ENCODE data around the gene SEM1. TPM values are rescaled to one million over a fixed set of nuclear protein-coding genes. Genes with fewer than 3 reads are reported as not detected.
"Not testable (repeated sequence)": the region's sequence is repeated elsewhere in the genome, so short reads cannot be mapped to it uniquely, and the experiment has no call there.

Gene SEM1
- total RNA-seq, 1 donor from 2014 or later = 30.1 TPM

DNA sequence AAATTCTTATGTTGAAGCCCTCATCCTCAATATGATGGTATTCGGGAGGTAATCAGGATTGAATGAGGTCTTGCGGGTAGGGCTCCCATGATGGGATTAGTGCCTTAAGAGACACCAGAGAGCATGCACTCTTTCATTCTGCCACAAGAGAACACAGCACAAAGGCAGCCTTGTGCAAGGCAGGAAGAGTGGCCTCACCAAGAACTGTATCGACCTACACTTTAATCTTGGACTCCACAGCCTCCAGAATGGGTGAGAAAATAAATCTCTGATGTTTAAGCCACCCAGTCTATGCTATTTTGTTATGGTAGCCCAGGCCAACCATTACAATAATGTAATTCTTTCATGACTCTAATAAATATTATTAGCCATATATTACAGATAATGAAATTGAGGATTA lies 8.4 kb downstream of the SEM1 start:
- DNase-seq (ENCODE audit: low read depth) = no peak

DNA sequence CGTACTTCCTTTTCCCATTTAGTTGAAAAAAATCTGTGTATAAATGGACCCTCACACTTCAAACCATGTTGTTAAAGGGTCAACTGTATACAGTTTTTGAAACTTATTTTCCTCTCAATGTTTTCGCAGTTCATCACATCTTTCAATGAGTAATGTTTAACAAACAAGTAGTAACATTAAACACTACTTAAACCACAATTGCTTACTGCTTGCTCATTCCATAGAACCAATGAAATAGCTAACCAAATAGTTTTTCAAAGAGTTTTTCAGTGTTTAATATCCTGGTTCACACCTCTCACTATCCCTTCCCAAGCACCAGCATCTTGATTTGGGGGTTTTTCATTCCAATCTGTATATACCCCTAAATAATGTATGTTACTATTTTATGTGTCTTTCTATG lies 9.1 kb downstream of the SEM1 start:
- DNase-seq (ENCODE audit: low read depth) = peak; percentile 60

DNA sequence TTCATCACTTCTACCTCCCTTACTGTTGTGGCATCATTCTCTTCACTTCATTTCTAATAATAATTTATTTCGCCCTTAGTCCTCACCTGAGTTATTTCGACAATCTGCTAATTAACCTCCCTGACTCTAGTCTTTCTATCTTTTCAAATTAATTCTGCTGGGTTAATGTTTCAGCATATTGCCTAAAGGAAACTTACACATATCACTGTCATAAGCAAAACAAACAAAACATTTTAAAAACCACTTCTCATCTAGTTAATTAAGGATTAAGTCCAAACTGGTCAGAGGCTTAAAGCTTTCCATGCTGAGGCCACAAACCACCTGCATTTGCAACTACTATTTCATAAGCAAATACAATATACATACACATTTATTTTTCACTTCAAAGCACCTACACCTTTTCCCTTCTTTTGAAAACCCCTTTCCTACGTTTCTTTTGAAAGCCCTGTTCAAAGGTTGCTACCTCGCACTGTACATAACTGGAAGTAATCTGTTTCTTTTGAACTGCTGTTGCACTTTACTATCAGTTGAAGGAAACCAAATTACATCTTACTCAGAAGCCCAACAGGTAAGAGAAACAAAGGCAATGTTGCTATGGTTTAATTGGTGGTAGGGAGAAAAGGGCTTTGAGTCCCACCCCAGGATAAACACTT lies 10.3 kb downstream of the SEM1 start:
- no peak for DNase-seq (ENCODE audit: low read depth)

DNA sequence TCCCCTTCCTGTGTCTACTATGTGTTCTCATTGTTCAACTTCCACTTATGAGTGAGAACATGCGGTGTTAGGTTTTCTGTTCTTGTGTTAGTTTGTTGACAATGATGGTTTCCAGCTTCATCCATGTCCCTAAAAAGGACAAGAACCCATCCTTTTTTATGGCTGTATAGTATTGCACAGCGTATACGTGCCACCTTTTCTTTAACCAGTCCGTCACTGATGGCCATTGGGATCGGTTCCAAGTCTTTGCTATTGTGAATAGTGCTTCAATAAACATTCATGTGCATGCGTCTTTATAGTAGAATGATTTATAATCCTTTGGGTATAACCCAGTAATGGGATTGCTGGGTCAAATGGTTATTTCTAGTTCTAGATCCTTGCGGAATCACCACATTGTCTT lies 11.2 kb downstream of the SEM1 start:
- DNase-seq (ENCODE audit: low read depth) = not testable (repeated sequence)

DNA sequence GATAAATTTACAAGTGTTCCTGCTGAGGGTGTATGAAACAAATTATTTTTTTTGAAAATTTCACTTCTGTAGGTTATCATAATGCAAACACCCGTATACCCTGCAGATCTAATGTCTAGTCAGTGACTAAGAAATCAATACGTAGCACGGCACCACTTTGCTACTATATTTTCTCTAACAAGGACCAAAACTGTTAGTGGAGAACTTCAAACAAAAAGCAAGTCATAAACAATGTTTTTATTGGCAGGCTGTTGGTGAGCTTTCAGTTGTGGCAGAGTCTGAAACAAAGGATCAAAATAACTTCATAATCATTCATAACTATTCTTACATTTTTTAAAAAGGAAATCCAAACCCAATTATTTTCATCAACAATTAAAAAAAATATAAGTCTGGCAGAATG lies 11.8 kb downstream of the SEM1 start:
- no peak for DNase-seq (ENCODE audit: low read depth)

DNA sequence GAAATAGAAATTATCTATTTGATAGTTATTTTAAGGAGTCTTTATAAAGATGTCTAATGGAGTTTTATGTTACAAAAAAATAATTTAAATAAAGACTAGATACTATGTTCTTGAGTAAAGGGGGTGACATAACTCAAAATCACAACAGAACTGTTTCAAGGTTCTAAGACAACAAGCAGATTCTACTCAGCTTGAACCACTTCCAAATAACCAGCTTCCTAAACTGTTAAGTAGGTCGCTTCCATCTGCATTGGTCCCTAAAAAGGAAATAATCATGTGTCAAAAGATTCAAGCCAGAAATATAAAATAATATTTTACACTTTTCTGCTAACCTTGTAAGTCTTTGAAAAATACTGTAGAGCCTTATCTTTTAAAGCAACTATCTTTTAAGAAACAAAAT lies 14.1 kb downstream of the SEM1 start:
- DNase-seq (ENCODE audit: low read depth) = no peak

DNA sequence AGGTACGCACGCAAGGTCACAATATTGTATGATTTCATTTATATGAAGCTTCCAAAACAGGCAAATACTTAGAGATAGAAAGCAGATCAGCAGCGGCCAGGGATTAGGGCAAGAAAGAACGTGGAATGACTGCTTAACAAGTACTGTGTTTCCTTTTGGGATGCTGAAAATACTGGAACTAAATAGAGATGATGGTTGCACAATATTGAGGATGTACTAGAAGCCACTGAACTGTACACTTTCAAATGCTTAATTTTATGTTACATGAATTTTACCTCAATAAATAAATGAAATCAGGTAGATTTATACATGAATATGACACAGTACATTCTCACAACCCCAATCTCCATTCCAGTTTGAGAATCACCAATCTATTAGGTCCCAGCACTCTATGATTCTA lies 15.6 kb downstream of the SEM1 start:
- DNase-seq (ENCODE audit: low read depth) = no peak

DNA sequence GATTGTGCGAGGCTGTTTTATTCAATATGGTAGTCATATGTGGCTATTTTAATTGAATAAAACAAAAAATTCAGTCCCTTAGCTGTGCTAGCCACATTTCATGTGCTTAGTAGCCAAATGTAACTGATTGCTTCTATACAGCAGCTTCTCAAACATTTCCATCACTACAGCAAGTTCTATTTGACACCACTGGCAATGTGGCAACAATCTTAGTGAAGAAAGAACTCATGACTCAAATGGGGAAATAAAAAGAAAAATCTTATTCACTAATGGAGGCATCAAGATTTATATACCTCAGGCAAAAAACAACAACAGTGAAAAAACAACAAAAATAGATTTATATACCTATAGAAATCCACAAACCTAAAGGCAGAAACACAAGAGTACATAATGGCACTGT lies 17.9 kb downstream of the SEM1 start:
- DNase-seq (ENCODE audit: low read depth) = peak; percentile 16

DNA sequence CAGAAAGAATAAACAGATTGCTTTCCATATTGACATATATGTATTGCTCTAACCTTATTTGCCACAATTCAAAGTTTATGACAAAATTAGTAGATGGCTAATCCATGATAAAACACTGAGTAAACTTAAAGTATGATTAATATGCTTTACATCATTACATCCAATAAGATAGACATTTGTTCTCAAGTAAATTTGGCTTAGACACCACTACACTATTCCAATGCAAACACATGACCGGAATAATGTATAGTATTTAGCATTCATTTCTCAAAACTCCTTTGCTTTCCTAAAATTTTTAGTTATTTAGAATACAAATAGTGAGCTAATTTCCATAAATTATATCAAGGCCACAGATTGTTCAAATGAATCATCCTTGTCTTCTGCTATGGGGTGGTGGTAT lies 20.2 kb downstream of the SEM1 start:
- no peak for DNase-seq (ENCODE audit: low read depth)

DNA sequence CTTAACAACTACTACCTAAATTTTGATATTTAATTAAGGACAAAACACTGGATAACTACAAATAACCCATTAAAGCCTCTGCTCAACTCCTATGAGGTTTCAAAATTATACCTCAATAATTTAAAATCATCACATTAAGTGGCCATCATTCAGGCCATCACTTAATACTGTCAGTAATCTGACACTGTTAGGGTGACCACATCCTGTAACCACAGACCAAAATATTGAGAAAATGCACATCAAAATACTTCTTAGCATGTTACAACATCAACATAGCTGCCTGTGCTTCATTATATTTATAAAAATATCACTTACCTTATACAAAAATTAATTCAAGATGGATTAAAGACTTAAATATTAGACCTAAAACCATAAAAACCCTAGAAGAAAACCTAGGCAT lies 23.3 kb downstream of the SEM1 start:
- DNase-seq (ENCODE audit: low read depth) = no peak

DNA sequence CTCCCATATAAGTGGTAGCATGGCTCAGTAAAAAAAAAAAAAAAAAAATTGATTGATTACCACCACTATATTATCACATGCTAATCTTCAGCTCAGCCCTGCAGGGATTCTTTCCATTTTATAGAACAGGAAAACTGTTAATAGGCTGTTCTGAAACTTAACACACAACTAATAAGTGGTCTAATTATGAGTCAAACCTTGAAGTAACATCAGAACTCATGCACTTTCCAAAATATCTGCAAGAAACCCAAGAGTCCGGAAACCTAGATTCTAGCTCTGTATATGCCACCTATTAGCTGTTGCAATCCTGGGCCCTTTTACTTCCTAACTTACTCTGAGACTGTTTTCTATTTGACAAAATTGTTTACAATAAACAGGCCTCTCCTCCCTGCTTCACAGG lies 23.9 kb downstream of the SEM1 start:
- no peak for DNase-seq (ENCODE audit: low read depth)

DNA sequence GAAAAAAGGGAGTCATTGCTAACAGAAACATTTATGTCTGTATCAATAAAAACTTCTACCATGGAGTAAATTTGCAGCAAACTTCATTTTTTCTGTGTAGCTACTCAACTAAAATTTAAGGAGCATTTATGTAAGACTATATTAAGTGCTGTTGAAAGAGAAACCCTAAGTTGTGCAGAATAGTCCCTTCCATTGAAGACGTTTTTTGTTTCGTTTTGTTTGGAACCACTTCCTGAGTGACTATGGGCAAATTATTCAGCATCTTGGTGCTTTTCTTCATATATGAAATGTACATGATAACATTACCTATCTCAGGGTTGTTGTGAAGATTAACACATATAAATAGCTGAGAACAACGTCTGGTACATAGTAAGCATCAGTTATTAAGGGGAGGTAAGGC lies 24.3 kb downstream of the SEM1 start:
- DNase-seq (ENCODE audit: low read depth) = no peak

DNA sequence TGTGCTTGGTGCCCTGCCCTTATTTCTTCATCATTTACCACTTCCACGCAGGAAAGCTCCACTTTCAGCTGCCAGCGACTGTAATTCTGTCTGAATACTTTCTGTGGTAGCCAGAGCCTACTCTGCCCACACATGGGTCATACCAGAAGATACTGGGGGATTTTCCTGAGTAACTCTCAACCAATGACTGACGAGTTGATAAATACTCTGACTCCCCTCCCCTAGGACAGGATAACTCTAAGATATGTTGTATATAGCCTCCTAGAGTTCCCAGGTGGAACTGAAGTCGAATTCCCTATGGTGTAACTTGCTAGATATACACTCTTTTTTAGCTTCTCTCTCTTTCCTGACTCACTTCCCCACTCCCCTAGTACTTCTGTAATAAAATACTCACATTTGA lies 29.8 kb downstream of the SEM1 start:
- no peak for DNase-seq (ENCODE audit: low read depth)

DNA sequence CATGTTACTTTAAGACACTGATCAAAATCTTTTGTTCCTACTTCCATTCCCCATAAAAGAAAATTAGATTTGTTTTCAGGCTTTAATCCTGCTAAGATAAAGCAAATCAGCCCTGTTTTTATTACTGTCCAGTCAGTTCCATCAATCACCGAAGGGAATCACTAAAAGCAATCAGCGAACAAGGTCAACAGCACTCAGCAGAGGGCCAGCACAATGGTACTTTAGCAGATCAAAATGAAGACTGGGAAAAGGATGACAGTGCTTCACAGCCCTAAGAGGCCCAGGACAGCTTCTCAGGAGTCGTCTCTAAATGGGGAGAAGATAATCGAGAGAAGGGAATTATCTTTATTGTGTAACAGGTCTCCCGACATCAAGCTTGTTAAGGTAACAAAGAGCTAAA lies 32.7 kb downstream of the SEM1 start:
- DNase-seq (ENCODE audit: low read depth) = no peak

DNA sequence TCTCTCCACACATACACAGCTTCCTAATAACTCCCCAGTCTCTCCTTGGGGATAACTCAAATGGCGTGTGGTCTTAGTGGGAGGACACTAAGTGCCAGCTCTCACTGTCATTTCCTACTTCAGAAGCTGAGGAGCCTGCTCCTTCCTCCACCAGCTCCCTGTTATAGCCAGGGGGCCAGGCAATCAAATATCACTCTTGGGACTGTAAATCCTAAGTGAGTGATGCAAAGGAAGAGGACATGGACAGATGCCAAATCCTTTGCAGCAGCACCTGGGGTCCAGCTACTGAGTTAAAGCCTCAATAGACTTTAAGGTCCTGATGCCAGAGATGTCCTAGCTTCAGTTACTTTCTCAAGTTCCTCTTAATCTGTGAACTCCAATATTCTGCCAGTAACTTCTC lies 34.1 kb downstream of the SEM1 start:
- DNase-seq (ENCODE audit: low read depth) = no peak

DNA sequence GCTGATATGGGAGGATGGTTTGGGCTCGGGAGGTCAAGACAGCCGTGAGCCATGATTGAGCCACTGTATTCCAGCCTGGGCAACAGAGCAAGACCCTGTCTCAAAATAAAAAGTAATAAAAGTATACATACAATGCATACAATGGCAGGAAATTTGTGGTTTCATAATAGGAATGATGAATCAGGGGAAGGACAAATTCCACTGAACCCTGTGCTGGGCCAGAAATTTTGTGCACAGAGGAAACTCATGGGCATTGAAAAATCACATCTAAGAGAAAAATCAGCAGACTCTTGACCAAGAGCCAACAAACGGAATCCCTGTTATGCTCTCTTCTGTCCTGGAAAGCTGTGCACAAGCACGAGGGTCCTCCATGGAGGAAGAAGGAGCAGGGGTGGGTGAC lies 35.1 kb downstream of the SEM1 start:
- DNase-seq (ENCODE audit: low read depth) = no peak

DNA sequence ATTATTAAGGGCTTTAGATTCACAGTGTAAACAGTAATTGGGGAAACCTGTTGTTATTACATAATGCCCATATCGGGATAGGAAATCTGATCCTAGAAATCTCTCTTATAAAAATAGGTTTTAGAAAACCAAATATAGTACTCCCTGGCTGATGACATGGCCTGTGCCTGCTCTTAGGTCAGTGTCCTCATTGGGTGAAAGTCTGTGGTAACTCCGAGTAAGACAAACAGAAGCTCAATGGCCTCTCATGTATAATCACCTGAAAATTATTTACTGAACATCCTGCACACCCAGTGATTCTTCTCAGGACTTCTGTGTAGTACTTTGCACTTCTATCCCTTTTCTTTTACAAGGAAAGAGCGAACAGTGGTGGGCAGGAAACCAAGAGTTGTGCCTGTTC lies 37.8 kb downstream of the SEM1 start:
- DNase-seq (ENCODE audit: low read depth) = no peak

DNA sequence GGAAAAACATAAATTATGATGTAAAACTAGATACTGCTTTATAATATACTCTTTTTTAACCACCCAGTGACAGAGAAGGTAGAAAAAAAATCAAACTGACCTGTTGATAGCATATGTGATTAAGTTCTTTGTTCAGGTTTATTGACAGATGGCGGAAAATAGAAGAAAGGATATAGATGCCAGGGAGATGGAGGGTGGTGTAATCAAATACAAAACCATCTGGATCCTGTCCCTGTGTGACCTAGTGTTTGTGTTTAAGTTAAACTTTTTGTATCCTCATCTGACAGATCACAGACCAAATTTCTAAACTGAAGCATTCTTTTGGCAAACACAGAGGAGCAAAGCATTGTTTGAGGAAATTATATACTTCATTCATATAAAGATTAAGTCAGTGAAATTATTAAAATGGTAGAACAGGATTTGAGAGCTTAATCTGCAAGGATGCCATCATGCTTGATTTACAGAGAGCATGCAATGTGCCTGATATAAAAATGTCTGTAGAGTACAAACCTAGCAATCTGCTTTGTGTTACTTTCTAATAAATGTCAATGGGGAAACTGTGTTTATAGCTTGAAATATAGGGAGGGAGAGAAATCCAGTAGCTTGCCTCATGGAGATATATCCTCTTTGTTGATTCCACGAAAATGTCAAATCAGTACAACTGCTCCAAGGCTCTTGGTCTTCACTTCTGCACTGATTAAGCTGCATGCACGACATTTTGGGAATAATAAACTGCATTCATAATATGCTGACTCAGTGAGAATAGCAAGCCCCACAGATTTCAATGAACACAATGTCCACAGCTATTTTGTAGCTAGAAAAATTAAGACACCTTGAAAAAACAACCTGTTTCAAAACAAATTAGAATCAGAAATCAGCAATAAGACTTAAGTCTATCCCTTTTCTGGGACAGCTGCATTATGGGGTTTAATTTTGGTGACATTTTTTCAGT lies 39.0 kb downstream of the SEM1 start:
- DNase-seq (ENCODE audit: low read depth) = no peak

DNA sequence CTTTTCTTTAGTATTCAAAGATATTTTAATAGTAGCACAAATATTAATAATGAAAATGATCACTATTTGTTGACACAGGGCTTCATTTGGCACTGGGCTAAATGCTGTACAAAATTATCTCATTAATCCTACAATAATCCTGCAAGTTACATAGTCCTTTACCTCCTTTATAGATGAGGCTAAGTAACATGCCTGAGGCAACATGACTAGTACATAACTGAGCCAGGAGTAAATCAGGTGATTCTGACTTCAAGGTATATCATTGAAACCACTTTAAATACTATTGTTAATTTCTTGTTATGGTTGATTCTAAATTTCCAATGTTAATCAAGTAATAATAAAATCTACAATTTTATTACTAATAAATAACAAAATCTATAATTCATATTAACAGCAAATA lies 39.8 kb downstream of the SEM1 start:
- peak; percentile 42 for DNase-seq (ENCODE audit: low read depth)

DNA sequence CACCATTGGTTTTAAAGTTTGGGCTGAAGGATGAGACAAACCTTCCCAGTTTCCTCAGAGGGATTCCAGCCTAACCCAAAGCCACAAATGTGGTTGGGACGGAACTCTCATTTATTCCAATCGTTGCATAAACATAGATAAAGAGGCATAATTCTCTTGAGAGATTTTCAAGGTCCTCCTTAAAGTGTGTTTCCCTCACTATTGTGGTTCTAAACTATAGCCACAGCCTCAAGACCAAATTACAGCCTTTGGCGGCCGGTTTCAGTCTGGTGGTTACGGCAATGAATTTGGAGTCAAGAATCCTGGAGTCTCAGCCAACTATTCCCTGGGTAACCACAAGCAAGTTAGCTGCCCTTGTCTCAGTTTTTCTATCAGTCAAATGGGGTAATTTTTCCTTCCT lies 42.6 kb downstream of the SEM1 start:
- peak; percentile 66 for DNase-seq (ENCODE audit: low read depth)

DNA sequence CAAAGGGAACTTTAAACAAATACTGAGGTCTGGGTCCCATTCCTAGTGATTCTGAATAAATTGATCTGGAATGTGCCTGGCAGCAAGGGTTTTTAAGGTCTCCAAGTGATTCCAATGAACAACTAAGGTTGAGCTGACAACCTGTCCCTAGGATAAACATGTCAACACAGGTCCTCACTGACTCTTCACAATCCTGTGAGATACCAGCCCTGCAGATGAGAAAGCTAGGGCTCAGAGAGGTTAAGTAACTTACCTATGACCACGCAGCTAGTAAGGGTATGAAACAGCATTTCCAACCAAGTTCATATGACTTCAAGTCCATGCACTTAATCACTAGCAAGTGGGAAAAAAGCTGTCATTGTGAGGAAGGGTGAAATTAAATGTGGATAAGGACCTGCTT lies 44.0 kb downstream of the SEM1 start:
- DNase-seq (ENCODE audit: low read depth) = no peak

DNA sequence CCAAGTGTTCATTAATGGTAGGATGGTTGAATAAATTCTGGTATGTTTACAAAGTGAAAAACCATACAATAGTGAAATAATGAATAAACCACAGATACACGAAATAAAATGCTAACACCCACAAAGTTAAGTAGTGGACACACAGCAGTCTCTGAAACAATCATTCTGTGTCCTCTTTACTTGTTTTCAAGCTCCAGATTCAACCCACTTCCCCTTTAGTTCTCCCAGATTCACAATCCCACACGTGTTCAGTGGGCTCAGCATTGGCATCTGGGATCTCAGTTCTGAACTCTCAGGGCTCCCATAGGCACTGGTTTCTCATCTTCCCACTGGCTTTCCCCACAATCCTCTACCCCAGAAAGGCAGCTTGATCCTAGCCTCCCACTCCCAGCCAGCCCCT lies 44.9 kb downstream of the SEM1 start:
- DNase-seq (ENCODE audit: low read depth) = no peak

DNA sequence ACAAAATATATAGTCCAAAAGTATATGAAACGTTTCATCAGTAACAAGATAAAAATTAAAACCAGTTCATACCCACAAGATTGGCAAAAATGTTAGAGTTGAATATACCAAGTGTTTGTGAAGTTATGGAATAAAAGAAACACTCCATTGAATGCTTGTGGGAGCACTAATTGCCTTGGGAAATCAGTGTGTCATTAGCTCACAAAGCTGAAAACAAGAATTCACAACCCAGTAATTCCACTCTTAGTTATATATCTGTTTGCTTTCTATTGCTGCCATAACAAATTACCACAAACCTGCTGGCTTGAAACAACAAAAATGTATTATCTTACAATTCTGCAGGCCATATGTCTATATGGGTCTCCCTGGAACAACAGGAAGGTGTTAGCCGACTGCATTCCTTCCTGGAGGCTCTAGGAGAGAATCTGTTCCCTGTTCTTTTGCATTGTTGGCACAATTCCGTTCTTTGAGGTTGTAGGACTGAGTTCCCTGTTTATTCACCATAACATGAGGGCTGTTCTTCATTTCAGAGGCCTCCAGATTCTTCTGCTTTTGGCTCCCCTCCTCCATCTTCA lies 45.7 kb downstream of the SEM1 start:
- DNase-seq (ENCODE audit: low read depth) = peak; percentile 42

All from renal cortical epithelial cell (primary cell).